Stomach (tissue), 4 donors: Measurements from ENCODE around the gene SH3GLB1.

Source experiments
- POLR2A ChIP-seq, 4 donors: fragments of 450-650 bp; IDR thresholded peaks; one replicate each; pipeline ENCODE4 v1.6.1; 2016; ENCODE audit warnings: antibody characterized with exemption in 4 of 4, control low read depth in 2 of 4, mild to moderate bottlenecking in 1 of 4, moderate library complexity in 1 of 4
- POLR2AphosphoS5 ChIP-seq, 3 donors: sonication (generic); formaldehyde crosslinking; IDR thresholded peaks; one replicate each; pipeline ENCODE4 v1.6.1; 2016; ENCODE audit warnings: antibody characterized with exemption in 3 of 3
- TF ChIP-seq, protein P1 (sequence below), 7 experiments: fragments of 450-650 bp in 4 of 7; fragments of 200-600 bp in 3 of 7; sonication (generic) in 3 of 7; IDR thresholded peaks; one replicate each; pipeline ENCODE4 v1.5.1; 2016 to 2019; ENCODE audit warnings: antibody characterized with exemption in 7 of 7, control low read depth in 2 of 7, mild to moderate bottlenecking in 1 of 7

- TF ChIP-seq, protein P1, sequence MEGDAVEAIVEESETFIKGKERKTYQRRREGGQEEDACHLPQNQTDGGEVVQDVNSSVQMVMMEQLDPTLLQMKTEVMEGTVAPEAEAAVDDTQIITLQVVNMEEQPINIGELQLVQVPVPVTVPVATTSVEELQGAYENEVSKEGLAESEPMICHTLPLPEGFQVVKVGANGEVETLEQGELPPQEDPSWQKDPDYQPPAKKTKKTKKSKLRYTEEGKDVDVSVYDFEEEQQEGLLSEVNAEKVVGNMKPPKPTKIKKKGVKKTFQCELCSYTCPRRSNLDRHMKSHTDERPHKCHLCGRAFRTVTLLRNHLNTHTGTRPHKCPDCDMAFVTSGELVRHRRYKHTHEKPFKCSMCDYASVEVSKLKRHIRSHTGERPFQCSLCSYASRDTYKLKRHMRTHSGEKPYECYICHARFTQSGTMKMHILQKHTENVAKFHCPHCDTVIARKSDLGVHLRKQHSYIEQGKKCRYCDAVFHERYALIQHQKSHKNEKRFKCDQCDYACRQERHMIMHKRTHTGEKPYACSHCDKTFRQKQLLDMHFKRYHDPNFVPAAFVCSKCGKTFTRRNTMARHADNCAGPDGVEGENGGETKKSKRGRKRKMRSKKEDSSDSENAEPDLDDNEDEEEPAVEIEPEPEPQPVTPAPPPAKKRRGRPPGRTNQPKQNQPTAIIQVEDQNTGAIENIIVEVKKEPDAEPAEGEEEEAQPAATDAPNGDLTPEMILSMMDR (IDR thresholded peaks at IDR 0.05), result no peak
- TF ChIP-seq POLR2AphosphoS5 (IDR thresholded peaks at IDR 0.05) (no peak), POLR2A (IDR thresholded peaks at IDR 0.05) (no peak)
Measured at GRCh38 chr1:86696522-86696921, 7.9 kb upstream of the SH3GLB1 start.
